IMR-90 (cell line): Measurements from ENCODE around the gene NOL8. TPM values are rescaled to one million over a fixed set of nuclear protein-coding genes. Genes with fewer than 3 reads are reported as not detected.

ENCODE experiments used
- ATAC-seq: fragments of 200-7000 bp; cut with Tn5 transposase; 2 replicates; pipeline ENCODE4 v1.9.1; 2020; ENCODE audit warnings: low read depth, mild to moderate bottlenecking, moderate library complexity
- BruUV-seq: library from RNA; stranded (reverse); fragments of 400-500 nt; replicated peaks from 2 replicates; lab custom pipeline; 2021; lab: Mats Ljungman, UMichigan
- CTCF ChIA-PET: fragments of 300-600 bp; formaldehyde crosslinking; extraction: SDS; loops from one replicate; lab custom pipeline; 2021; ENCODE audit warnings: antibody characterized with exemption; lab: Yijun Ruan, JAX
- POLR2A ChIA-PET: fragments of 300-600 bp; sonication (Branson Sonifier 250); formaldehyde crosslinking; loops from one replicate; lab custom pipeline; 2022; ENCODE audit warnings: antibody characterized with exemption; ENCODE audit not compliant: unreplicated experiment; lab: Charles Lee
- DNase-seq: peaks from one replicate; pipeline ENCODE4 v3.0.0; 2013
- H2AFZ ChIP-seq: replicated peaks from 2 replicates; pipeline ENCODE3; 2013; ENCODE audit warnings: low read length, mild to moderate bottlenecking; ENCODE audit not compliant: poor library complexity
- H2AK5ac ChIP-seq: 2 replicates; pipeline ENCODE4 v1.6.1; 2013; ENCODE audit warnings: low read depth, low read length, inconsistent platforms
- H2AK9ac ChIP-seq: replicated peaks from 2 replicates; pipeline ENCODE3; 2013; ENCODE audit warnings: mild to moderate bottlenecking, low read depth, low read length, moderate library complexity; ENCODE audit not compliant: poor library complexity
- H2BK120ac ChIP-seq: 2 replicates; pipeline ENCODE4 v1.6.1; 2013; ENCODE audit warnings: low read depth, low read length, inconsistent platforms
- H2BK15ac ChIP-seq: 3 replicates; pipeline ENCODE4 v1.6.1; 2013; ENCODE audit warnings: low read depth, low read length, inconsistent platforms
- H2BK20ac ChIP-seq: 2 replicates; pipeline ENCODE4 v1.6.1; 2013; ENCODE audit warnings: low read depth, mild to moderate bottlenecking, inconsistent platforms, low read length, moderate library complexity
- H2BK5ac ChIP-seq: 2 replicates; pipeline ENCODE4 v1.6.1; 2013; ENCODE audit warnings: mild to moderate bottlenecking, low read depth, low read length, inconsistent platforms; ENCODE audit not compliant: poor library complexity, severe bottlenecking
- H3K14ac ChIP-seq: replicated peaks from 2 replicates; pipeline ENCODE4 v1.6.1; 2013; ENCODE audit warnings: low read depth, low read length, inconsistent platforms
- H3K18ac ChIP-seq: 2 replicates; pipeline ENCODE4 v1.6.1; 2013; ENCODE audit warnings: low read depth, low read length, control low read depth
- H3K23ac ChIP-seq: 2 replicates; pipeline ENCODE4 v1.6.1; 2013; ENCODE audit warnings: low read depth, low read length, inconsistent platforms
- H3K27ac ChIP-seq: 2 replicates; pipeline ENCODE4 v1.5.1; 2013; ENCODE audit warnings: mild to moderate bottlenecking, control low read depth, low read length; ENCODE audit not compliant: insufficient read depth
- H3K27me3 ChIP-seq: 2 replicates; pipeline ENCODE4 v1.6.1; 2013; ENCODE audit warnings: low read length; ENCODE audit not compliant: control insufficient read depth, insufficient read depth
- H3K36me3 ChIP-seq: 2 replicates; pipeline ENCODE4 v1.6.1; 2013; ENCODE audit warnings: low read length, mixed read lengths; ENCODE audit not compliant: control insufficient read depth, insufficient read depth
- H3K4ac ChIP-seq: 2 replicates; pipeline ENCODE4 v1.6.1; 2013; ENCODE audit warnings: low read depth, low read length, inconsistent platforms
- H3K4me1 ChIP-seq: 2 replicates; pipeline ENCODE4 v1.6.1; 2013; ENCODE audit warnings: low read length, mixed read lengths; ENCODE audit not compliant: control insufficient read depth, insufficient read depth
- H3K4me2 ChIP-seq: 2 replicates; pipeline ENCODE4 v1.6.1; 2013; ENCODE audit warnings: low read depth, mild to moderate bottlenecking, control low read depth, low read length, moderate library complexity
- H3K4me3 ChIP-seq: 2 replicates; pipeline ENCODE4 v1.5.1; 2013; ENCODE audit warnings: low read depth, mild to moderate bottlenecking, control low read depth, low read length, moderate library complexity; ENCODE audit not compliant: insufficient read depth
- H3K56ac ChIP-seq: 2 replicates; pipeline ENCODE4 v1.6.1; 2013; ENCODE audit warnings: low read length, inconsistent platforms; ENCODE audit not compliant: insufficient read depth; ENCODE audit errors: extremely low read depth
- H3K79me1 ChIP-seq, 2 experiments: 2 replicates each; pipeline ENCODE4 v1.6.1; 2013; ENCODE audit warnings: low read length in 2 of 2, inconsistent platforms in 1 of 2, low read depth in 1 of 2
- H3K9ac ChIP-seq: 2 replicates; pipeline ENCODE4 v1.6.1; 2013; ENCODE audit warnings: low read depth, low read length, control low read depth
- H3K9me1 ChIP-seq: 2 replicates; pipeline ENCODE4 v1.6.1; 2013; ENCODE audit warnings: low read length, inconsistent platforms; ENCODE audit not compliant: insufficient read depth
- H3K9me3 ChIP-seq: 2 replicates; pipeline ENCODE4 v1.6.1; 2013; ENCODE audit warnings: low read length; ENCODE audit not compliant: control insufficient read depth, insufficient read depth
- H4K20me1 ChIP-seq: 2 replicates; pipeline ENCODE4 v1.6.1; 2013; ENCODE audit warnings: low read length, inconsistent platforms; ENCODE audit not compliant: insufficient read depth
- H4K5ac ChIP-seq: 2 replicates; pipeline ENCODE4 v1.6.1; 2013; ENCODE audit warnings: mild to moderate bottlenecking, low read depth, low read length, control low read depth
- H4K8ac ChIP-seq, 2 experiments: 2 replicates each; pipeline ENCODE4 v1.6.1; 2013; ENCODE audit warnings: low read depth in 2 of 2, low read length in 2 of 2, control low read depth in 1 of 2, inconsistent platforms in 1 of 2
- H4K91ac ChIP-seq: 2 replicates; pipeline ENCODE4 v1.6.1; 2013; ENCODE audit warnings: low read depth, low read length, inconsistent platforms; ENCODE audit not compliant: insufficient read depth
- CEBPB ChIP-seq: IDR thresholded peaks from 2 replicates; pipeline ENCODE4 v1.6.1; 2012; ENCODE audit warnings: low read depth, low read length, improper control_type of control experiment
- RCOR1 ChIP-seq: IDR thresholded peaks from 2 replicates; pipeline ENCODE4 v1.6.1; 2012; ENCODE audit warnings: mild to moderate bottlenecking, low read length, improper control_type of control experiment; ENCODE audit not compliant: insufficient replicate concordance
- SMC3 ChIP-seq: fragments of 150-350 bp; IDR thresholded peaks from 2 replicates; pipeline ENCODE4 v1.6.1; 2016; ENCODE audit warnings: low read depth, mild to moderate bottlenecking, antibody characterized with exemption, low read length, moderate library complexity
- USF2 ChIP-seq: fragments of 150-350 bp; IDR thresholded peaks from 2 replicates; pipeline ENCODE4 v1.6.1; 2017; ENCODE audit warnings: mild to moderate bottlenecking, antibody characterized with exemption, low read length, low read depth
- WGBS, 2 experiments: methylation state at CpG; one replicate each; pipeline versions ENCODE4 v1.1.5 to v1.1.7; 2013; ENCODE audit warnings: missing lambda C conversion rate in 2 of 2; ENCODE audit not compliant: insufficient read length in 1 of 2; ENCODE audit errors: extremely low coverage in 2 of 2; 5-methylcytosine and 5-hydroxymethylcytosine counted together
- dilution Hi-C: fragments of 300-500 bp; cut with HindIII; formaldehyde crosslinking; loops from one replicate; pipeline ENCODE4 v1.14.3; 2018; ENCODE audit warnings: low sequenced_read_pairs; ENCODE audit not compliant: unreplicated experiment
- in situ Hi-C: fragments of 300-500 bp; cut with MboI; formaldehyde crosslinking; loops from 3 replicates; pipeline ENCODE4 v1.14.3; 2019; ENCODE audit warnings: low sequenced_read_pairs, inconsistent platforms, mixed read lengths
- intact Hi-C: fragments of 100-400 bp; cut with micrococcal nuclease; formaldehyde crosslinking; loops from 2 replicates; pipeline ENCODE4 v1.10.0; 2022
- polyA plus RNA-seq, 3 experiments: library from polyadenylated mRNA; depleted of rRNA; stranded (reverse); fragments of >200 nt; gene quantifications; 2 replicates each; pipeline ENCODE4 v1.2.3, GENCODE V29; 2012; ENCODE audit warnings: low replicate concordance in 1 of 3
- total RNA-seq: library from RNA; depleted of rRNA; stranded (reverse); fragments of >200 nt; gene quantifications from 2 replicates; pipeline ENCODE4 v1.2.3, GENCODE V29; 2012

Gene NOL8
- total and polyA plus RNA-seq, 2 of the 4 experiments (the other 2 are of a cell fraction), result 10.1 to 18.3 TPM

- no peak overlapping the region for H2BK20ac ChIP-seq
- no peak overlapping the region for H2AK5ac ChIP-seq
- no peak overlapping the region for H3K23ac ChIP-seq
- H3K79me1 ChIP-seq, result peaks cover 17 to 61% of the 10 kb centered on the region in 2 experiments
- H4K5ac ChIP-seq, result no peak overlapping the region
- no peak overlapping the region for H3K27ac ChIP-seq
- BruUV-seq, result no TSS peak
- ATAC-seq (peak; percentile 61), DNase-seq (peak; percentile 32)
- no peak overlapping the region for H3K4ac ChIP-seq
- dilution Hi-C loops, result no loop called here
- no peak overlapping the region for H2BK15ac ChIP-seq
- WGBS, 2 experiments, result 90% methylated on average over 2 of the region's 3 CpGs; no CpG with 5 or more reads in 1 of the 2 experiments
- no peak overlapping the region for H2AK9ac ChIP-seq
- no peak overlapping the region for H3K4me2 ChIP-seq
- H2AFZ ChIP-seq, result no peak overlapping the region
- ChIA-PET POLR2A (no interaction called here), CTCF (interaction anchor here (0.6 to 1.0 kb wide), 2 partner anchors 13 to 106 kb away, joined by 3 read pairs; no protein-coding TSS in a partner anchor)
- in situ Hi-C loops, result no loop called here
- TF ChIP-seq RCOR1 (no peak), USF2 (no peak), SMC3 (no peak), CEBPB (peak; percentile 51; the same call in 1 of the 2 replicates)
- H3K14ac ChIP-seq, result no peak overlapping the region
- H3K56ac ChIP-seq, result 0 out of 2 replicates have a peak overlapping the region, but pooled peaks have one; percentile 10
- peak overlapping the region; percentile 46 for H2BK5ac ChIP-seq
- H3K9me3 ChIP-seq, result no peaks in the 10 kb centered on the region
- H4K8ac ChIP-seq, result no peak overlapping the region
- peaks cover 2% of the 10 kb centered on the region; the same call in 1 of the 2 replicates for H3K4me1 ChIP-seq
- H3K4me3 ChIP-seq, result no peak overlapping the region
- H4K91ac ChIP-seq, result no peak overlapping the region
- no peak overlapping the region for H3K18ac ChIP-seq
- peaks cover 6% of the 10 kb centered on the region; the same call in 1 of the 2 replicates for H4K20me1 ChIP-seq
- no peak overlapping the region for H3K9ac ChIP-seq
- H3K36me3 ChIP-seq, result peaks cover 70% of the 10 kb centered on the region
- H3K9me1 ChIP-seq, result peaks cover 9% of the 10 kb centered on the region; the same call in 1 of the 2 replicates
- no peaks in the 10 kb centered on the region for H3K27me3 ChIP-seq
- intact Hi-C loops, result loop anchor here (5.0 kb wide), 1 partner anchor 37 kb away; no protein-coding TSS in a partner anchor
- H2BK120ac ChIP-seq, result no peak overlapping the region
Observed at GRCh38 chr9:92265154-92265553, 60.0 kb downstream of the NOL8 start.
